ENCODE measurements around the gene CDH6.

Gene CDH6

GRCh38 chr5:31197183-31197582 lies 3.7 kb downstream of the CDH6 start:
- no peak for DNase-seq (ENCODE audit: low read depth)

- DNase-seq (ENCODE audit: low read depth), result no peak
Measured at GRCh38 chr5:31204958-31205357, 11.5 kb downstream of the CDH6 start.

GRCh38 chr5:31208043-31208442 lies 14.6 kb downstream of the CDH6 start:
- no peak for DNase-seq (ENCODE audit: low read depth)

- no peak for DNase-seq (ENCODE audit: low read depth)
Measured at GRCh38 chr5:31209334-31209733, 15.8 kb downstream of the CDH6 start.

- no peak for DNase-seq (ENCODE audit: low read depth)
Measured at GRCh38 chr5:31211098-31211497, 17.6 kb downstream of the CDH6 start.

GRCh38 chr5:31213257-31213656 lies 19.8 kb downstream of the CDH6 start:
- DNase-seq (ENCODE audit: low read depth), result no peak

GRCh38 chr5:31213705-31214121 lies 20.2 kb downstream of the CDH6 start:
- no peak for DNase-seq (ENCODE audit: low read depth)

- no peak for DNase-seq (ENCODE audit: low read depth)
Measured at GRCh38 chr5:31214229-31214628, 20.7 kb downstream of the CDH6 start.

GRCh38 chr5:31215236-31215635 lies 21.8 kb downstream of the CDH6 start:
- DNase-seq (ENCODE audit: low read depth), result no peak

- DNase-seq (ENCODE audit: low read depth), result no peak
Measured at GRCh38 chr5:31217446-31217845, 24.0 kb downstream of the CDH6 start.

GRCh38 chr5:31218978-31219377 lies 25.5 kb downstream of the CDH6 start:
- no peak for DNase-seq (ENCODE audit: low read depth)

GRCh38 chr5:31221001-31221400 lies 27.5 kb downstream of the CDH6 start:
- no peak for DNase-seq (ENCODE audit: low read depth)

GRCh38 chr5:31225118-31225517 lies 31.6 kb downstream of the CDH6 start:
- DNase-seq (ENCODE audit: low read depth), result no peak

GRCh38 chr5:31225613-31226012 lies 32.1 kb downstream of the CDH6 start:
- no peak for DNase-seq (ENCODE audit: low read depth)

- no peak for DNase-seq (ENCODE audit: low read depth)
Measured at GRCh38 chr5:31226651-31227050, 33.2 kb downstream of the CDH6 start.

GRCh38 chr5:31229266-31229665 lies 35.8 kb downstream of the CDH6 start:
- DNase-seq (ENCODE audit: low read depth), result no peak

- no peak for DNase-seq (ENCODE audit: low read depth)
Measured at GRCh38 chr5:31231177-31231838, 37.8 kb downstream of the CDH6 start.

GRCh38 chr5:31232273-31232888 lies 38.9 kb downstream of the CDH6 start:
- no peak for DNase-seq (ENCODE audit: low read depth)

- DNase-seq (ENCODE audit: low read depth), result no peak
Measured at GRCh38 chr5:31235381-31235780, 41.9 kb downstream of the CDH6 start.

GRCh38 chr5:31236339-31236738 lies 42.9 kb downstream of the CDH6 start:
- DNase-seq (ENCODE audit: low read depth), result no peak

GRCh38 chr5:31237174-31237573 lies 43.7 kb downstream of the CDH6 start:
- DNase-seq (ENCODE audit: low read depth), result no peak

GRCh38 chr5:31238497-31238896 lies 45.0 kb downstream of the CDH6 start:
- DNase-seq (ENCODE audit: low read depth), result no peak

GRCh38 chr5:31244921-31245320 lies 51.4 kb downstream of the CDH6 start:
- DNase-seq (ENCODE audit: low read depth), result no peak

GRCh38 chr5:31247381-31247780 lies 53.9 kb downstream of the CDH6 start:
- no peak for DNase-seq (ENCODE audit: low read depth)
